Lower leg skin (tissue), 3 donors: ENCODE data around the gene CYB5RL.

Experiments
- CTCF ChIP-seq, 3 donors: fragments of 450-650 bp; IDR thresholded peaks; one replicate each; pipeline ENCODE4 v1.5.1; 2016; ENCODE audit warnings: antibody characterized with exemption in 3 of 3, mild to moderate bottlenecking in 3 of 3, moderate library complexity in 2 of 3
- POLR2A ChIP-seq, 2 donors: fragments of 450-650 bp; IDR thresholded peaks; one replicate each; pipeline ENCODE4 v1.6.1; 2016 to 2017; ENCODE audit warnings: antibody characterized with exemption in 2 of 2, mild to moderate bottlenecking in 1 of 2, moderate library complexity in 1 of 2

GRCh38 chr1:54168206-54168965, 31.4 kb downstream of the CYB5RL start:
- TF ChIP-seq CTCF (IDR thresholded peaks at IDR 0.05), result no peak
- TF ChIP-seq POLR2A (IDR thresholded peaks at IDR 0.05), result no peak
